NT2/D1 (cell line): Measurements from ENCODE around the gene PCSK9.

Experiments used
- YY1 ChIP-seq: IDR thresholded peaks from 2 replicates; pipeline ENCODE4 v1.6.1; 2011; ENCODE audit not compliant: insufficient read length, insufficient read depth
- ZNF274 ChIP-seq: IDR thresholded peaks from 2 replicates; pipeline ENCODE4 v1.6.1; 2011; ENCODE audit warnings: mild to moderate bottlenecking, low read depth, low read length

- TF ChIP-seq ZNF274 (no peak), YY1 (no peak)
Observed at GRCh38 chr1:55071477-55071876, 32.1 kb downstream of the PCSK9 start.
